SU-DHL-6 (cell line): ENCODE results near the gene XPO6.
"Not testable (repeated sequence)": the region's sequence is repeated elsewhere in the genome, so short reads cannot be mapped to it uniquely, and the experiment has no call there.

Source experiments
- H2AFZ ChIP-seq: fragments of 200-600 bp; sonication (generic); 2 replicates; pipeline ENCODE4 v1.6.1; 2014; ENCODE audit warnings: low read depth, mild to moderate bottlenecking, moderate library complexity, mixed read lengths, antibody characterized with exemption, low read length; ENCODE audit not compliant: severe bottlenecking
- H3F3A ChIP-seq: fragments of 200-600 bp; shearing (Covaris generic); 2 replicates; pipeline ENCODE4 v1.6.0; 2016; ENCODE audit warnings: antibody characterized with exemption, mild to moderate bottlenecking; ENCODE audit not compliant: insufficient read depth
- H3K27ac ChIP-seq: fragments of 200-600 bp; sonication (generic); 2 replicates; pipeline ENCODE4 v1.5.1; 2016; ENCODE audit warnings: low read depth, mild to moderate bottlenecking, low read length, moderate library complexity, mixed read lengths
- H3K27me3 ChIP-seq: fragments of 200-600 bp; sonication (generic), shearing (Covaris generic); 2 replicates; pipeline ENCODE4 v1.6.0; 2014; ENCODE audit warnings: mild to moderate bottlenecking, low read length
- H3K36me3 ChIP-seq: fragments of 200-600 bp; sonication (generic); 2 replicates; pipeline ENCODE4 v1.6.1; 2014; ENCODE audit warnings: mild to moderate bottlenecking, low read length, mixed read lengths
- H3K4me2 ChIP-seq: fragments of 300-600, 200-600 bp; shearing (Covaris generic), sonication (generic); 2 replicates; pipeline ENCODE4 v1.6.0; 2014; ENCODE audit warnings: low read length, low read depth, mild to moderate bottlenecking; ENCODE audit not compliant: poor library complexity, severe bottlenecking
- H3K4me3 ChIP-seq: fragments of 200-600 bp; sonication (generic); 2 replicates; pipeline ENCODE4 v1.5.1; 2014; ENCODE audit warnings: antibody characterized with exemption, low read length, mild to moderate bottlenecking, mixed read lengths; ENCODE audit not compliant: insufficient read depth, poor library complexity, severe bottlenecking
- H3K79me2 ChIP-seq: fragments of 200-600 bp; sonication (generic); 2 replicates; pipeline ENCODE4 v1.6.1; 2014; ENCODE audit warnings: mild to moderate bottlenecking, low read length, moderate library complexity; ENCODE audit not compliant: insufficient read depth
- H3K9ac ChIP-seq: fragments of 200-600 bp; sonication (generic); 2 replicates; pipeline ENCODE4 v1.7.0; 2014; ENCODE audit warnings: mild to moderate bottlenecking, low read length
- H3K9me2 ChIP-seq: fragments of 200-600 bp; sonication (generic); replicated peaks from 2 replicates; pipeline ENCODE4 v1.6.1; 2014; ENCODE audit warnings: low read length; ENCODE audit not compliant: insufficient read depth
- H3K9me3 ChIP-seq: fragments of 200-600 bp; sonication (generic); 2 replicates; pipeline ENCODE4 v1.6.1; 2014; ENCODE audit warnings: low read length, mixed read lengths; ENCODE audit not compliant: insufficient read depth
- H4K20me1 ChIP-seq: fragments of 200-600 bp; sonication (generic); 2 replicates; pipeline ENCODE4 v1.6.1; 2014; ENCODE audit warnings: low read depth, mild to moderate bottlenecking, antibody characterized with exemption, low read length, moderate library complexity, mixed read lengths
- CTCF ChIP-seq: fragments of 200-600 bp; sonication (generic); IDR thresholded peaks from one replicate; pipeline ENCODE4 v1.5.1; 2017; ENCODE audit warnings: antibody characterized with exemption, mild to moderate bottlenecking, low read length, moderate library complexity; ENCODE audit not compliant: insufficient read depth, poor library complexity, severe bottlenecking
- EZH2phosphoT487 ChIP-seq: fragments of 200-600 bp; sonication (generic), shearing (Covaris generic); conservative IDR thresholded peaks from 2 replicates; pipeline ENCODE4 v1.6.1; 2018; ENCODE audit warnings: mild to moderate bottlenecking, antibody characterized with exemption, low read length, moderate library complexity, mixed read lengths

The XPO6 gene

GRCh38 chr16:28255838-28256237, 44.1 kb upstream of the XPO6 start:
- no peaks in the 10 kb centered on the region for H3K79me2 ChIP-seq
- H3K9me2 ChIP-seq: no peaks in the 10 kb centered on the region
- H3K9me3 ChIP-seq: no peaks in the 10 kb centered on the region
- TF ChIP-seq EZH2phosphoT487 (no peak), CTCF (no peak)
- no peak overlapping the region for H3K4me2 ChIP-seq
- H2AFZ ChIP-seq: no peak overlapping the region
- H3K4me3 ChIP-seq: no peak overlapping the region
- H3K27me3 ChIP-seq: no peaks in the 10 kb centered on the region
- no peak overlapping the region for H3K27ac ChIP-seq
- H3K9ac ChIP-seq: no peak overlapping the region
- no peaks in the 10 kb centered on the region for H3K36me3 ChIP-seq
- H4K20me1 ChIP-seq: no peaks in the 10 kb centered on the region
- no peaks in the 10 kb centered on the region for H3F3A ChIP-seq

GRCh38 chr16:28254158-28254557, 42.4 kb upstream of the XPO6 start:
- no peak overlapping the region for H2AFZ ChIP-seq

GRCh38 chr16:28250999-28251398, 39.2 kb upstream of the XPO6 start:
- Histone ChIP-seq H3K9me2 (no peaks in the 10 kb centered on the region), H3K9me3 (no peaks in the 10 kb centered on the region), H3F3A (no peaks in the 10 kb centered on the region), H3K27me3 (no peaks in the 10 kb centered on the region), H3K9ac (no peak overlapping the region), H4K20me1 (no peaks in the 10 kb centered on the region), H3K4me3 (no peak overlapping the region), H3K4me2 (no peak overlapping the region), H3K79me2 (no peaks in the 10 kb centered on the region), H3K27ac (no peak overlapping the region), H2AFZ (no peak overlapping the region), H3K36me3 (no peaks in the 10 kb centered on the region)
- TF ChIP-seq EZH2phosphoT487 (no peak), CTCF (no peak)

More at GRCh38 chr16:28254158-28254557, 42.4 kb upstream of the XPO6 start:
- Histone ChIP-seq H3K79me2 (no peaks in the 10 kb centered on the region), H3K9me2 (no peaks in the 10 kb centered on the region), H4K20me1 (no peaks in the 10 kb centered on the region), H3F3A (no peaks in the 10 kb centered on the region), H3K27me3 (no peaks in the 10 kb centered on the region), H3K9me3 (no peaks in the 10 kb centered on the region), H3K4me3 (no peak overlapping the region), H3K9ac (no peak overlapping the region), H3K4me2 (no peak overlapping the region), H3K27ac (no peak overlapping the region), H3K36me3 (no peaks in the 10 kb centered on the region)
- TF ChIP-seq EZH2phosphoT487 (no peak), CTCF (no peak)

- not testable (repeated sequence) for H3K4me3 ChIP-seq, H3K79me2 ChIP-seq, H3K36me3 ChIP-seq, H3K4me2 ChIP-seq, H3K9me2 ChIP-seq, H3K27ac ChIP-seq, H3K27me3 ChIP-seq, H3K9me3 ChIP-seq, H3F3A ChIP-seq, H3K9ac ChIP-seq, H2AFZ ChIP-seq, H4K20me1 ChIP-seq
Measured at GRCh38 chr16:28249483-28249882, 37.7 kb upstream of the XPO6 start.
